CD14-positive monocyte (primary cell): ENCODE results near the gene SPRTN. TPM values are rescaled to one million over a fixed set of nuclear protein-coding genes. Genes with fewer than 3 reads are reported as not detected.

Experiments
- DNase-seq, 3 donors: peaks; one replicate each; pipeline ENCODE4 v3.0.0-alpha.2; 2011 to 2022
- H2AFZ ChIP-seq: 2 replicates; pipeline ENCODE4 v1.6.0; 2012; ENCODE audit warnings: mild to moderate bottlenecking, low read depth, low read length, inconsistent platforms; ENCODE audit not compliant: insufficient read depth, poor library complexity, severe bottlenecking
- H3K27ac ChIP-seq, 2 donors: 1 replicate in 1 of 2; 2 replicates in 1 of 2; pipeline ENCODE4 v1.5.1; 2012 to 2013; ENCODE audit warnings: low read length in 2 of 2, control low read depth in 1 of 2, inconsistent platforms in 1 of 2, low read depth in 1 of 2, mild to moderate bottlenecking in 1 of 2
- H3K27me3 ChIP-seq, 2 donors: one replicate each; pipeline versions ENCODE4 v1.6.0 to v1.6.1; 2011 to 2013; ENCODE audit warnings: low read length in 2 of 2; ENCODE audit not compliant: control insufficient read depth in 2 of 2, insufficient read depth in 2 of 2
- H3K36me3 ChIP-seq, 2 donors: replicated peaks in 1 of 2; 1 replicate in 1 of 2; 2 replicates in 1 of 2; pipeline versions ENCODE4 v1.5.1 to v1.6.1; 2012 to 2013; ENCODE audit warnings: low read length in 2 of 2, control low read depth in 1 of 2, inconsistent platforms in 1 of 2, mild to moderate bottlenecking in 1 of 2; ENCODE audit not compliant: insufficient read depth in 2 of 2, control insufficient read depth in 1 of 2
- H3K4me1 ChIP-seq, 2 donors: 1 replicate in 1 of 2; 2 replicates in 1 of 2; pipeline versions ENCODE4 v1.5.1 to v1.6.1; 2012 to 2013; ENCODE audit warnings: low read length in 2 of 2, control low read depth in 1 of 2, inconsistent platforms in 1 of 2, mild to moderate bottlenecking in 1 of 2, moderate library complexity in 1 of 2; ENCODE audit not compliant: insufficient read depth in 2 of 2, control insufficient read depth in 1 of 2
- H3K4me2 ChIP-seq: replicated peaks from 2 replicates; pipeline ENCODE3; 2012; ENCODE audit warnings: low read length, moderate library complexity, mild to moderate bottlenecking; ENCODE audit not compliant: poor library complexity, severe bottlenecking; ENCODE audit errors: extremely low read depth
- H3K4me3 ChIP-seq, 3 experiments: fragments of 200-600 bp in 1 of 3; sonication (generic) in 1 of 3; replicated peaks in 1 of 3; 1 replicate in 2 of 3; 2 replicates in 1 of 3; pipeline ENCODE4 v1.5.1; 2011 to 2013; ENCODE audit warnings: low read length in 3 of 3, mild to moderate bottlenecking in 3 of 3, control low read depth in 2 of 3, low read depth in 2 of 3, inconsistent platforms in 1 of 3, moderate library complexity in 1 of 3
- H3K79me2 ChIP-seq: 2 replicates; pipeline ENCODE4 v1.6.0; 2012; ENCODE audit warnings: mild to moderate bottlenecking, control low read depth, inconsistent platforms, low read length, moderate library complexity; ENCODE audit not compliant: insufficient read depth
- H3K9ac ChIP-seq: 2 replicates; pipeline ENCODE4 v1.6.0; 2017; ENCODE audit warnings: low read length, mild to moderate bottlenecking; ENCODE audit not compliant: insufficient read depth, poor library complexity, severe bottlenecking
- H3K9me3 ChIP-seq, 2 donors: replicated peaks in 1 of 2; 1 replicate in 1 of 2; 2 replicates in 1 of 2; pipeline versions ENCODE4 v1.5.1 to v1.6.1; 2012 to 2013; ENCODE audit warnings: low read length in 2 of 2, control low read depth in 1 of 2; ENCODE audit not compliant: control insufficient read depth in 1 of 2, insufficient read depth in 1 of 2
- H4K20me1 ChIP-seq: 2 replicates; pipeline ENCODE4 v1.6.0; 2012; ENCODE audit warnings: mild to moderate bottlenecking, low read length, control low read depth, moderate library complexity; ENCODE audit not compliant: insufficient read depth
- H3K27ac Mint-ChIP-seq, 7 donors: one replicate each; pipeline ENCODE4 v1.8.0; 2020; ENCODE audit warnings: mild to moderate bottlenecking in 7 of 7, mixed read lengths in 7 of 7, moderate library complexity in 6 of 7, inconsistent platforms in 2 of 7
- H3K27me3 Mint-ChIP-seq, 3 donors: one replicate each; pipeline ENCODE4 v1.8.0; 2021 to 2022; ENCODE audit warnings: low read depth in 3 of 3, mild to moderate bottlenecking in 3 of 3, mixed read lengths in 3 of 3, moderate library complexity in 3 of 3, inconsistent platforms in 1 of 3
- H3K36me3 Mint-ChIP-seq, 2 donors: one replicate each; pipeline ENCODE4 v1.8.0; 2020; ENCODE audit warnings: mixed read lengths in 2 of 2, inconsistent platforms in 1 of 2, mild to moderate bottlenecking in 1 of 2
- H3K4me1 Mint-ChIP-seq: one replicate; pipeline ENCODE4 v1.8.0; 2020; ENCODE audit warnings: mild to moderate bottlenecking, mixed read lengths
- H3K4me3 Mint-ChIP-seq, 2 donors: one replicate each; pipeline ENCODE4 v1.8.0; 2020; ENCODE audit warnings: mild to moderate bottlenecking in 2 of 2, mixed read lengths in 2 of 2, moderate library complexity in 1 of 2
- H3K9me3 Mint-ChIP-seq, 7 donors: one replicate each; pipeline ENCODE4 v1.8.0; 2020 to 2022; ENCODE audit warnings: mixed read lengths in 7 of 7, mild to moderate bottlenecking in 6 of 7, moderate library complexity in 6 of 7, inconsistent platforms in 2 of 7
- WGBS: methylation state at CpG from one replicate; pipeline ENCODE4 v1.1.5; 2013; ENCODE audit warnings: missing lambda C conversion rate; ENCODE audit not compliant: insufficient coverage; 5-methylcytosine and 5-hydroxymethylcytosine counted together
- intact Hi-C, 2 donors: fragments of 100-400 bp; cut with micrococcal nuclease; formaldehyde crosslinking; loops; one replicate each; pipeline versions ENCODE4 v1.15.0 to v1.15.1; 2023
- polyA plus RNA-seq, 3 donors: library from polyadenylated mRNA; depleted of rRNA in 1 of 3; unstranded in 2 of 3; stranded (reverse) in 1 of 3; fragments of 300-500 nt in 2 of 3; fragments of >200 nt in 1 of 3; fragmentation: Illumina TruSeq in 2 of 3; gene quantifications; 1 replicate in 2 of 3; 2 replicates in 1 of 3; pipeline ENCODE4 v1.2.3, GENCODE V29; 2012 to 2021
- TF ChIP-seq, protein P1 (sequence below): fragments of 200-600 bp; IDR thresholded peaks from one replicate; pipeline ENCODE4 v1.8.0; 2022; ENCODE audit warnings: antibody characterized with exemption, mild to moderate bottlenecking

SPRTN gene
- polyA plus RNA-seq, 3 donors = 4.5 to 9.1 (median 7.8) TPM

DNA sequence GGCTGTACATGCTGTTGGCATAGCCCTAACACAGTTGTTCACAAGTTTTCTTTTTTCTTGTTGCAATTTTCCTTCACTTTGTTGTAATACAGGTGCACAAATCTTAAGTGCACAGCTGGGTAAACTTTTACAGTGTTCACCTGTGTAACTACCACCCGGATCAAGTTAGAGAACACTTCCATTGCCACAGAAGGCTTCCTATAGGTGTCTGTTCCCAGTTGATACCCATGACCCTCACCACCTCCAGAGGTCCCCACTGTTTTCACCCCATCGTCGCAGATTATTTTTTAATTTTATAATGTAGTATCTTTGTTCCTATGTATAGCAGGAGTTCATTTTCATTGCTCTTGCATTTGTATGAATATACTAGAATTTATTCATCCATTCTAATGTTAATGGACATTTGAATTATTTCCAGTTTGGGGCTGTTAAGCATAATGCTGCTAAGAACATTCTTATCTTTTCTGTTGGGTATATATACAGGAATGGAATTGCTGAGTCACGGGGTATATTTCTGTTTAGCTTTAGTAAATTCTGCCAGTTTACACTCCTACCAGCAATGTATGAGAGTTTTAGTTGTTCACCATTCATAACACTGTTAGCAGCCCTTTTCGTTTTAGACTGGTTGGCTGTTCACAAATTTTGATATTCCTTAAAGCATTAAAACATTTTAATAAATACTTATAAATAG is 16.4 kb downstream of the SPRTN start:
- no peak for DNase-seq
- H3K27ac ChIP-seq = no peak overlapping the region
- no peaks in the 10 kb centered on the region for H3K9me3 Mint-ChIP-seq
- no peaks in the 10 kb centered on the region for H3K27me3 ChIP-seq
- WGBS = no CpG with 5 or more reads among the region's 5 CpGs
- peaks cover 11% of the 10 kb centered on the region for H3K4me1 Mint-ChIP-seq
- peaks cover 40 to 41% of the 10 kb centered on the region in 2 donors for H3K36me3 ChIP-seq
- H3K4me1 ChIP-seq = peaks cover 0 to 10% of the 10 kb centered on the region in 2 donors
- H3K9me3 ChIP-seq = no peaks in the 10 kb centered on the region
- no peak overlapping the region for H2AFZ ChIP-seq
- intact Hi-C loops = loop anchor here (5.0 kb wide), 1 partner anchor 238 kb away; no protein-coding TSS in a partner anchor
- no peak overlapping the region for H3K9ac ChIP-seq
- H4K20me1 ChIP-seq = peaks cover 12% of the 10 kb centered on the region
- H3K27ac Mint-ChIP-seq = no peak overlapping the region
- peaks cover 41 to 43% of the 10 kb centered on the region in 2 donors for H3K36me3 Mint-ChIP-seq
- no peaks in the 10 kb centered on the region for H3K27me3 Mint-ChIP-seq
- H3K4me2 ChIP-seq = no peak overlapping the region
- H3K4me3 ChIP-seq = no peak overlapping the region
- no peak overlapping the region for H3K4me3 Mint-ChIP-seq
- no peaks in the 10 kb centered on the region for H3K79me2 ChIP-seq
- TF ChIP-seq, protein P1, sequence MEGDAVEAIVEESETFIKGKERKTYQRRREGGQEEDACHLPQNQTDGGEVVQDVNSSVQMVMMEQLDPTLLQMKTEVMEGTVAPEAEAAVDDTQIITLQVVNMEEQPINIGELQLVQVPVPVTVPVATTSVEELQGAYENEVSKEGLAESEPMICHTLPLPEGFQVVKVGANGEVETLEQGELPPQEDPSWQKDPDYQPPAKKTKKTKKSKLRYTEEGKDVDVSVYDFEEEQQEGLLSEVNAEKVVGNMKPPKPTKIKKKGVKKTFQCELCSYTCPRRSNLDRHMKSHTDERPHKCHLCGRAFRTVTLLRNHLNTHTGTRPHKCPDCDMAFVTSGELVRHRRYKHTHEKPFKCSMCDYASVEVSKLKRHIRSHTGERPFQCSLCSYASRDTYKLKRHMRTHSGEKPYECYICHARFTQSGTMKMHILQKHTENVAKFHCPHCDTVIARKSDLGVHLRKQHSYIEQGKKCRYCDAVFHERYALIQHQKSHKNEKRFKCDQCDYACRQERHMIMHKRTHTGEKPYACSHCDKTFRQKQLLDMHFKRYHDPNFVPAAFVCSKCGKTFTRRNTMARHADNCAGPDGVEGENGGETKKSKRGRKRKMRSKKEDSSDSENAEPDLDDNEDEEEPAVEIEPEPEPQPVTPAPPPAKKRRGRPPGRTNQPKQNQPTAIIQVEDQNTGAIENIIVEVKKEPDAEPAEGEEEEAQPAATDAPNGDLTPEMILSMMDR = no peak

DNA sequence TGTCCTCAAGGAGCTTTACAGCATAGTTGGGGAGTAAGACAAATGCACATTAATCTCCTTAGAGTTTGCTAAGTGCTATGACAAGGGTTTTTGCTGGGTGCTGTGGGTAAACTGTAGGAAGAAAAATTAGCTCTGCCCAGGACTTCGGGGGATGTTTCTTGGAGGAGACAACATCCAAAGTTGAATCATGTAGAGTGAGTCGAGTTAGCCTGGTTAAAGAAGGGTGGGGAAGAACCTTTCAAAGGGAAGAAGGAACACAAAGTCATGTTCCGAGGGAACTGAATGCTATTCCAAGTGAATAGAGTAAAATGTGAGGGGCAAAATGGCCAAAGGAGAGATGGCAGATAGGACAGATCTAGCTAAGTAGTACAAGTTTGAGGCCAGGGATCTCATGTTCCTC is 17.1 kb downstream of the SPRTN start:
- 92% methylated on average over 3 of the region's 3 CpGs for WGBS
- intact Hi-C loops = loop anchor here (5.0 kb wide), 1 partner anchor 237 kb away; no protein-coding TSS in a partner anchor
- H3K36me3 Mint-ChIP-seq = peaks cover 37 to 42% of the 10 kb centered on the region in 2 donors

More for the DNA sequence above, 17.1 kb downstream of the SPRTN start:
- no peaks in the 10 kb centered on the region for H3K9me3 ChIP-seq
- no peak overlapping the region for H3K4me3 ChIP-seq
- Mint-ChIP-seq H3K4me1 (peaks cover 13% of the 10 kb centered on the region), H3K27ac (peak overlapping the region in 1 of 7 donors; percentile 11), H3K9me3 (no peaks in the 10 kb centered on the region), H3K4me3 (no peak overlapping the region), H3K27me3 (no peaks in the 10 kb centered on the region)
- TF ChIP-seq, protein P1 = no peak
- peaks cover 18% of the 10 kb centered on the region for H4K20me1 ChIP-seq
- H3K9ac ChIP-seq = no peak overlapping the region
- no peak for DNase-seq
- H3K79me2 ChIP-seq = no peaks in the 10 kb centered on the region
- peaks cover 33 to 34% of the 10 kb centered on the region in 2 donors for H3K36me3 ChIP-seq
- H3K27ac ChIP-seq = no peak overlapping the region
- H3K4me1 ChIP-seq = peaks cover 0 to 14% of the 10 kb centered on the region in 2 donors
- H3K27me3 ChIP-seq = no peaks in the 10 kb centered on the region
- no peak overlapping the region for H2AFZ ChIP-seq
- H3K4me2 ChIP-seq = no peak overlapping the region
